PFSK-1 (cell line): ENCODE data around the gene KSR2.

Experiments used
- POLR2AphosphoS5 ChIP-seq: IDR thresholded peaks from 2 replicates; pipeline ENCODE4 v1.6.1; 2012; ENCODE audit warnings: low read depth, mild to moderate bottlenecking, control low read depth, low read length, moderate library complexity
- SIN3A ChIP-seq: IDR thresholded peaks from 2 replicates; pipeline ENCODE4 v1.6.1; 2012; ENCODE audit warnings: mild to moderate bottlenecking, low read length, moderate library complexity, borderline replicate concordance; ENCODE audit not compliant: insufficient read depth
- TAF1 ChIP-seq: IDR thresholded peaks from 2 replicates; pipeline ENCODE4 v1.6.1; 2012; ENCODE audit warnings: low read length, control low read depth, borderline replicate concordance; ENCODE audit not compliant: insufficient read depth

DNA sequence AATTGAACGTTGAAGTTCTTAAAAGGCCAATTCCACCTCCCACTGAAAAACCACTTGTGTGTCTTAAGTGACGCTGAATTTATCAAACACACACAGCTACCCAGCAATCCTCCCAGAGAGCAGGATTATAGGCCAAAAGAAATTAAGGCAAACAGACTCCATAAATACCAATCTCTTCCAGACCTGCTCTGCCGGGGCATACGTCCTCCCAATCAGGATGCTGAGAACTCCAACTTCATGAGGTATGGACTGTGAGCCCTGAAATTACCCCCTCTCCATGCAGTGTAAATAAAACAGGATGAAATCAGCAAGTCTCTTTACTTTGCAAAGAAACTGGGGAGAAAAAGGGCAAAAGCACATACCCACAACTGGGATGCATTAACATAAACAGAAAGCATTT, 265.2 kb downstream of the KSR2 start:
- TF ChIP-seq SIN3A: no peak
- TF ChIP-seq TAF1: no peak
- no peak for TF ChIP-seq POLR2AphosphoS5
